Heart left ventricle (tissue), 16 donors: ENCODE measurements around the gene DYNC1H1. TPM values are rescaled to one million over a fixed set of nuclear protein-coding genes. Genes with fewer than 3 reads are reported as not detected.

ENCODE experiments used
- ATAC-seq, 4 donors: fragments of 200-7000 bp; cut with Tn5 transposase; one replicate each; pipeline ENCODE4 v1.9.1; 2020 to 2022; ENCODE audit warnings: moderate library complexity in 4 of 4, mild to moderate bottlenecking in 3 of 4, moderate number of reproducible peaks in 1 of 4
- DNase-seq, 5 donors: peaks; one replicate each; pipeline ENCODE4 v3.0.0-alpha.2; 2020
- H3K27ac ChIP-seq, 12 donors: fragments of 200-600 bp; sonication (generic) in 4 of 12; one replicate each; pipeline versions ENCODE4 v1.5.0 to v1.8.0; 2016 to 2022; ENCODE audit warnings: mild to moderate bottlenecking in 2 of 12
- H3K27me3 ChIP-seq, 9 donors: fragments of 200-600 bp; sonication (generic) in 2 of 9; one replicate each; pipeline versions ENCODE4 v1.5.1 to v1.8.0; 2016 to 2022; ENCODE audit warnings: mild to moderate bottlenecking in 3 of 9
- H3K36me3 ChIP-seq, 9 donors: fragments of 200-600 bp; sonication (generic) in 2 of 9; one replicate each; pipeline versions ENCODE4 v1.5.0 to v1.8.0; 2018 to 2022; ENCODE audit warnings: mild to moderate bottlenecking in 2 of 9
- H3K4me1 ChIP-seq, 12 donors: fragments of 200-600 bp; sonication (generic) in 4 of 12; one replicate each; pipeline versions ENCODE4 v1.5.0 to v1.8.0; 2016 to 2022; ENCODE audit warnings: mild to moderate bottlenecking in 3 of 12
- H3K4me3 ChIP-seq, 12 donors: fragments of 200-600 bp; sonication (generic) in 4 of 12; one replicate each; pipeline versions ENCODE4 v1.5.0 to v1.8.0; 2017 to 2022; ENCODE audit warnings: mild to moderate bottlenecking in 9 of 12, moderate library complexity in 4 of 12
- H3K9me3 ChIP-seq, 12 donors: fragments of 200-600 bp; sonication (generic) in 4 of 12; one replicate each; pipeline versions ENCODE4 v1.5.0 to v1.8.0; 2016 to 2022; ENCODE audit warnings: mild to moderate bottlenecking in 1 of 12
- POLR2A ChIP-seq, 2 donors: fragments of 450-650 bp; IDR thresholded peaks; one replicate each; pipeline ENCODE4 v1.6.1; 2017; ENCODE audit warnings: antibody characterized with exemption in 2 of 2, mild to moderate bottlenecking in 2 of 2, moderate library complexity in 2 of 2
- WGBS, 4 donors: extraction: QIAGEN DNeasy Blood & Tissue Kit in 2 of 4; methylation state at CpG; one replicate each; pipeline versions ENCODE4 v1.1.5 to v1.1.7; 2013 to 2018; 5-methylcytosine and 5-hydroxymethylcytosine counted together
- intact Hi-C, 10 donors: fragments of 100-400 bp; cut with DNase I; formaldehyde crosslinking; loops; one replicate each; pipeline versions ENCODE4 v1.11.1 to v1.14.2; 2022
- polyA plus RNA-seq, 2 donors: library from polyadenylated mRNA; stranded (reverse); fragments of 200-250 nt; gene quantifications; one replicate each; pipeline ENCODE4 v1.2.3, GENCODE V29; 2013
- total RNA-seq, 9 donors: library from RNA; depleted of rRNA in 2 of 9; stranded (reverse); fragments of >200 nt in 2 of 9; fragmentation: NEBNext Ultra II Directional in 3 of 9; extraction: Animal tissue kit (Norgen Biotek cat#: 25700) in 3 of 9; gene quantifications; one replicate each; pipeline versions ENCODE4 v1.1.0 to v1.2.4, GENCODE V29; 2016 to 2023
- TF ChIP-seq, protein P1 (sequence below), 12 donors: fragments of 200-600 bp; sonication (generic) in 4 of 12; IDR thresholded peaks; one replicate each; pipeline versions ENCODE4 v1.5.0 to v1.8.0; 2018 to 2022; ENCODE audit warnings: antibody characterized with exemption in 12 of 12, mild to moderate bottlenecking in 5 of 12
- donor health status: ischemic (EF 13 %, LVEDD 7.1; RV severe dilation, severe dysfunction).
- donor health status: healthy with polysubstance abuse.
- donor health status: DM: no; HTN: yes; CAD: no.
- donor health status: DM: no; HTN: no; CAD: no.
- donor health status: ischemic (EF 25% LVEDD 6.9; RV normal size, moderate dysfunction).
- donor health status: ischemic (EF 25% LVEDD 5.7; RV mildly dilated, moderate dysfunction).
- donor health status: healthy.
- donor health status: DM: yes; HTN: yes; CAD: no.
- donor health status: ischemic (EF 35%, LVEDD 5.7; RV mildly dilated, moderate dysfunction).
- donor health status: nonischemic (EF 11% LVEDD 7.7; RV severe dilation, severe dysfunction).
- donor health status: DM: yes; HTN: yes; CAD: no.
- donor health status: PGD.
- donor health status: ischemic (EF 29% LVEDD 5.4; RV normal size, mild dysfunction).
- donor health status: nonischemic (EF 23%, LVEDD 6.1; RV moderate dilation, normal function).

DYNC1H1 gene
- total and polyA plus RNA-seq, 11 donors, result 164 to 942 (median 553) TPM

DNA sequence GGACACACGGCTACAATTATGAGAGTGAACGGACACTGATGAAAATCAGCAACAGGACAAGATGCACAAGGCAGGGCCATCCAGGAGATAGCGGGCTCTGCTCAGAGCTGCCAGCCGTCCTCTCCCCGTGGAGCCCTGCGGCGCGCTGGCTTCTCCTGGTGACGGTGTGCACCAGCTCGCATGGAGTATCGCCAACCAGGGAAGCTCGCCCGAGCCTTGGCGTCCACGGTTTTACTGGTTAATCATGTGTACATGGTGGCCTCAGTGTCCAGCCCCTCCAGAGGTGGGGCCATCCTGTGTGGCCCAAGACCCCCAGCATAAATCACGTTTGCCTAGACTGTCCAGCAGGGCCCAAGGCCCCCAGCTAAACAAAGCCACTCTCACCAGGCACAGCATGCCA lies 31.2 kb upstream of the DYNC1H1 start:
- Histone ChIP-seq H3K27me3 (no peaks in the 10 kb centered on the region), H3K27ac (no peak overlapping the region), H3K9me3 (no peaks in the 10 kb centered on the region), H3K4me3 (no peak overlapping the region), H3K4me1 (peaks cover 0 to 9% (median 6%) of the 10 kb centered on the region in 12 donors), H3K36me3 (peaks cover 0 to 5% (median 0%) of the 10 kb centered on the region in 9 donors)
- 88 to 91% (median 90%) methylated on average over 16 of the region's 16 CpGs for WGBS, 4 donors
- DNase-seq (no peak), ATAC-seq (peak in 1 of 4 donors; percentile 11)
- intact Hi-C loops, result no loop called here
- no peak for TF ChIP-seq POLR2A (IDR thresholded peaks at IDR 0.05)
- TF ChIP-seq, protein P1, sequence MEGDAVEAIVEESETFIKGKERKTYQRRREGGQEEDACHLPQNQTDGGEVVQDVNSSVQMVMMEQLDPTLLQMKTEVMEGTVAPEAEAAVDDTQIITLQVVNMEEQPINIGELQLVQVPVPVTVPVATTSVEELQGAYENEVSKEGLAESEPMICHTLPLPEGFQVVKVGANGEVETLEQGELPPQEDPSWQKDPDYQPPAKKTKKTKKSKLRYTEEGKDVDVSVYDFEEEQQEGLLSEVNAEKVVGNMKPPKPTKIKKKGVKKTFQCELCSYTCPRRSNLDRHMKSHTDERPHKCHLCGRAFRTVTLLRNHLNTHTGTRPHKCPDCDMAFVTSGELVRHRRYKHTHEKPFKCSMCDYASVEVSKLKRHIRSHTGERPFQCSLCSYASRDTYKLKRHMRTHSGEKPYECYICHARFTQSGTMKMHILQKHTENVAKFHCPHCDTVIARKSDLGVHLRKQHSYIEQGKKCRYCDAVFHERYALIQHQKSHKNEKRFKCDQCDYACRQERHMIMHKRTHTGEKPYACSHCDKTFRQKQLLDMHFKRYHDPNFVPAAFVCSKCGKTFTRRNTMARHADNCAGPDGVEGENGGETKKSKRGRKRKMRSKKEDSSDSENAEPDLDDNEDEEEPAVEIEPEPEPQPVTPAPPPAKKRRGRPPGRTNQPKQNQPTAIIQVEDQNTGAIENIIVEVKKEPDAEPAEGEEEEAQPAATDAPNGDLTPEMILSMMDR (IDR thresholded peaks at IDR 0.05), result no peak

DNA sequence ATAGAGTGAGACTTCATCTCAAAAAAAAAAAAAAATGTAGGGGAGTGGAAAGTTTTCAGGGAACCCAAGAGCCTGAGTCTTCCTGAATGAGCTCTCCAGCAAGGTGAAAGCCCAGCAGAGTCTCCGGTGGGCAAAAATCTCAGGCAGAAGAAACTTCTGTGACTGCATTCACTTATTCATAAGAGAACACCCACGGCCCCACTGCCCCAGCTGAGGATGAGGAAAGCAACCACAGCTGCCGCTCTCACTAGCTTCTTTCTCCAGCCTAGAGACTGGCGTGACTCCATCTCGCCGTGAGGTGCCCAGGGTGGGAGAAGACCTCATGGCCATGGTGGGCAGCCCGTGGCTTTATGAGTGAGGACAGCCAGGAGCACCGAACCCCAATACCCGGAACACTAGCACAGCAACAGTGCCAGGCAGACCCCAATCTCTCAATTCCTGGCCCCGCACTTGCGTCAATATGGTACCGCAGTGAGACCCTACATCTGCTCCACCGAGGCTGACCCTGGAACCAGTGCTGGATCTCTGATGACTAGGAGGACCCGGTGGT lies 29.7 kb upstream of the DYNC1H1 start:
- ATAC-seq (no peak), DNase-seq (no peak)
- H3K4me3 ChIP-seq, result no peak overlapping the region
- H3K27me3 ChIP-seq, result peaks cover 0 to 5% (median 0%) of the 10 kb centered on the region in 9 donors
- WGBS, 4 donors, result 89 to 93% (median 91%) methylated on average over 11 to 14 of the region's 14 CpGs
- no peaks in the 10 kb centered on the region for H3K9me3 ChIP-seq
- no peaks in the 10 kb centered on the region for H3K36me3 ChIP-seq
- intact Hi-C loops, result no loop called here
- TF ChIP-seq, protein P1 (IDR thresholded peaks at IDR 0.05), result no peak
- no peak for TF ChIP-seq POLR2A (IDR thresholded peaks at IDR 0.05)
- no peak overlapping the region for H3K27ac ChIP-seq
- peaks cover 0 to 3% (median 0%) of the 10 kb centered on the region in 12 donors for H3K4me1 ChIP-seq

DNA sequence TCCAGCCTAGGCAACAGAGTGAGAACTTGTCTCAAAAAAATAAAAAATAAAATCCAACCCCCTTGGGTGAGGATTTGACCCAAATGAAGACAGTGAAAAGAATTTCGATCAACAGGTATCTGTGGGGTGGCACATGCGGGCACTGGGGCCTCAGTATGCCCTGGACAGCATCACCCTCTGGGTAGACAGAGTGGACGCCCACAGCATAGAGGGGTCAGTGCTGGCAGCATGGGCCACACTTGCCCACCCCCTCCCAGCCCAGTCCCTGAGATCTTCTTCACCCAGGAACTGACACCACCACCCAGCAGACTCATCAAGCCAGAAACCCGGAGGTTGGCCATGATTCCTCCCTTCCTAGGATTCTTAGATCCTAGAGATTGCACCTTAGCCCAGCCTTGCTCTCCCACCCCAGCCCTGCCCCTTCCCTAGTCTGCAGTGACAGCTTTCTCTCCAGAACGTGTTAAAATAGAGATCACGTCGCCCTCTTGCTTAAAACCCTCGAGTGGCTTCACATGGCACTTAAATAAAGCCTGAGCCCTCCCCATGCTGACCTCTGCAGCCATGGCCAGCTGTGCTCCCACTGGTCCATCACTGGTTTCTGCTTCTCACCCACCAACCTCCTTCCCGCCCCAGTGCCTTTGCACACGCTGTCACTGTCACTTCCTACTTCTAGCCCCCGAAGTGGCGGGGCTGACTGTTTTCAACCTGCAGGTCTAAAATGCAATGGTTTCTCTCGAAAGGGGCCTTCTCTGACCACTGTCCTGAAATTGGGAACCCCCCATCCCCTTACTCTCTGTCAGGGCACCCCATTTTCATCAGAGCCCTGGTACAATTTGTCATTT lies 26.2 kb upstream of the DYNC1H1 start:
- 59 to 65% (median 61%) methylated on average over 13 of the region's 13 CpGs for WGBS, 4 donors
- Histone ChIP-seq H3K9me3 (no peaks in the 10 kb centered on the region), H3K4me1 (peaks cover 0 to 3% (median 0%) of the 10 kb centered on the region in 12 donors), H3K27me3 (peaks cover 0 to 5% (median 0%) of the 10 kb centered on the region in 9 donors), H3K36me3 (no peaks in the 10 kb centered on the region), H3K4me3 (no peak overlapping the region), H3K27ac (no peak overlapping the region)
- ATAC-seq (no peak), DNase-seq (no peak)
- intact Hi-C loops, result no loop called here
- TF ChIP-seq, protein P1 (IDR thresholded peaks at IDR 0.05), result no peak

DNA sequence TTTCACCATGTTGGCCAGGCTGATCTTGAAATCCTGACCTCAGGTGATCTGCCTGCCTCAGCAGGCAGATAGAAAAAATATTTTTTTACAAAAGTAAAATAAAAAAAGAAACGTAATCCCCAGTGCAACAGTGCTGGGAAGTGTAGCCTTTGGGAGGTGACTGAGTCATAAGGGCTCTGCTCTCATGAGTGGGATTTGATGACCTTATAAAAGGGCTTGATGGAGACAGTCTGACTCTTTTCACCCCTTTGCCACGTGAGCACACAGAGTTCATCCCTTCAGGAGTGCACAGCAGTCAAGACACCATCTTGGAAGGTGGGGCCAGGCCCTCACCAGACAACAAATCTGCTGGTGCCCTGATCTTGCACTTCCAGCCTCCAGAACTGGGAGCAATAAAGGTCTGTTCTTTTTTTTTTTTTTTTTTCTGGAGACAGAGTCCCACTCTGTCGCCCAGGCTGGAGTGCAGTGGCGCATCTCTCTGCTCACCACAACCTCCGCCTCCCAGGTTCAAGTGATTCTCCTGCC lies 24.7 kb upstream of the DYNC1H1 start:
- ATAC-seq (no peak), DNase-seq (no peak)
- H3K27me3 ChIP-seq, result peaks cover 0 to 5% (median 0%) of the 10 kb centered on the region in 9 donors
- H3K27ac ChIP-seq, result no peak overlapping the region
- H3K4me1 ChIP-seq, result peaks cover 0 to 3% (median 0%) of the 10 kb centered on the region in 12 donors
- TF ChIP-seq, protein P1 (IDR thresholded peaks at IDR 0.05), result no peak
- WGBS, 4 donors, result 74 to 81% (median 81%) methylated on average over 5 of the region's 5 CpGs
- H3K36me3 ChIP-seq, result no peaks in the 10 kb centered on the region
- H3K9me3 ChIP-seq, result no peaks in the 10 kb centered on the region
- no peak overlapping the region for H3K4me3 ChIP-seq
- intact Hi-C loops, result loop anchor here in 1 of 10 donors (10.0 kb wide), 1 partner anchor 165 kb away; no protein-coding TSS in a partner anchor
